SK-N-MC (cell line): Measurements from ENCODE around the gene ANKRD17.

Experiments
- EZH2 ChIP-seq: fragments of 200-600 bp; sonication (generic); IDR thresholded peaks from one replicate; pipeline ENCODE4 v1.6.1; 2017; ENCODE audit warnings: antibody characterized with exemption
- FOXP2 ChIP-seq: optimal IDR thresholded peaks from 2 replicates; pipeline ENCODE3; 2011; ENCODE audit warnings: mild to moderate bottlenecking, moderate library complexity; ENCODE audit not compliant: insufficient read depth; ENCODE audit errors: extremely low read length, control extremely low read depth
- POLR2AphosphoS5 ChIP-seq: IDR thresholded peaks from 2 replicates; pipeline ENCODE4 v1.6.1; 2012; ENCODE audit warnings: mild to moderate bottlenecking, low read depth, low read length, borderline replicate concordance

DNA sequence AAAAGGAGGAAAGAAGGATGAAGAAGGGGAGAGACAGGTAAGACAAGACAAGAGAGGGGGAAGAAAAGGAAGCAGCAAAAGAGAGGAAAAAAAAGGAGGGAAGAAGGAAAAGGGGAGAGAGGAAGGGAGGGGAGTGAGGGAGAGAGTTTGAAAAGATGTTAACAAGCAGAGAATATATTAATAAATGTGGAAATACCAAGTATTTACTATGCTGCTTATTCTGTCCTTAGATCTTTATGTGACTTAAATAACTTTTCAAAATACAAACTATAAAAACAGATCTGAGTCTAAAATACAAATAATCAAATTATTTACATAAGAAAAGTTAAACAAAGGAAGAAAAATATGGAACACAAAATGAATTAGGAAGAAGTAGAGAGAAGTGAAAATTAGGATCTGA is 170.7 kb downstream of the ANKRD17 start:
- no peak for TF ChIP-seq POLR2AphosphoS5
- no peak for TF ChIP-seq EZH2
- no peak for TF ChIP-seq FOXP2
